HepG2 (cell line): ENCODE measurements around the gene CACNG7. TPM values are rescaled to one million over a fixed set of nuclear protein-coding genes. Genes with fewer than 3 reads are reported as not detected.

Source experiments
- ASH2L ChIP-seq: fragments of 300-600, 200-600 bp; sonication (generic); IDR thresholded peaks from 2 replicates; pipeline ENCODE4 v1.7.0; 2017; ENCODE audit warnings: low read depth, mild to moderate bottlenecking, moderate library complexity, mixed read lengths, low read length; ENCODE audit not compliant: insufficient read length
- HNF1A ChIP-seq, 2 experiments: sonication (generic) in 1 of 2; formaldehyde crosslinking in 1 of 2; IDR thresholded peaks; 2 replicates each; pipeline versions ENCODE4 v1.4.0 to v1.6.1; 2016 to 2020; ENCODE audit warnings: borderline replicate concordance in 1 of 2, low read depth in 1 of 2, mild to moderate bottlenecking in 1 of 2, missing genetic modification reagents in 1 of 2
- ZNF441 ChIP-seq: sonication (generic); formaldehyde crosslinking; IDR thresholded peaks from 2 replicates; pipeline ENCODE4 v1.7.0; 2021; ENCODE audit warnings: missing genetic modification reagents, borderline replicate concordance
- ZNF646 ChIP-seq: sonication (generic); formaldehyde crosslinking; IDR thresholded peaks from 2 replicates; pipeline ENCODE4 v1.9.0; 2021; ENCODE audit warnings: mild to moderate bottlenecking, missing genetic modification reagents
- polyA plus RNA-seq, 8 experiments: library from polyadenylated mRNA; depleted of rRNA in 3 of 8; stranded (reverse) in 7 of 8; unstranded in 1 of 8; fragments of >200 nt; fragmentation: Illumina TruSeq in 4 of 8; extraction: Trizol in 4 of 8; gene quantifications; 2 replicates each; pipeline versions ENCODE4 v1.2.1 to v1.2.3, GENCODE V29; 2011 to 2016; ENCODE audit warnings: low read depth in 4 of 8, missing spikeins in 1 of 8, mixed read lengths in 1 of 8; ENCODE audit not compliant: insufficient read depth in 1 of 8
- total RNA-seq, 5 experiments: library from RNA; depleted of rRNA; stranded (reverse); fragments of >200 nt; fragmentation: Illumina TruSeq; extraction: Trizol; gene quantifications; 2 replicates each; pipeline ENCODE4 v1.2.3, GENCODE V29; 2016; ENCODE audit warnings: low read depth in 1 of 5

Gene CACNG7
- total and polyA plus RNA-seq, 2 of the 13 experiments (the other 11 are each of a cell fraction or from before 2014, with no cell fraction given) = not detected

GRCh38 chr19:53983457-53984289 lies 74.6 kb downstream of the CACNG7 start (continued):
- TF ChIP-seq ZNF646 (CRISPR knock-in tag) (no peak), HNF1A (IDR thresholded peaks at IDR 0.05; ENCODE audit: low read depth) (no peak), HNF1A (CRISPR knock-in tag; IDR thresholded peaks at IDR 0.05; ENCODE audit: borderline replicate concordance) (no peak), ASH2L (no peak), ZNF441 (CRISPR knock-in tag) (no peak)
